Heart left ventricle (tissue), 13 donors: ENCODE data around the gene CRY2.

ENCODE experiments used
- POLR2A ChIP-seq, 2 donors: fragments of 450-650 bp; IDR thresholded peaks; one replicate each; pipeline ENCODE4 v1.6.1; 2017; ENCODE audit warnings: antibody characterized with exemption in 2 of 2, mild to moderate bottlenecking in 2 of 2, moderate library complexity in 2 of 2
- TF ChIP-seq, protein P1 (sequence below), 12 donors: fragments of 200-600 bp; sonication (generic) in 4 of 12; IDR thresholded peaks; one replicate each; pipeline versions ENCODE4 v1.5.0 to v1.8.0; 2018 to 2022; ENCODE audit warnings: antibody characterized with exemption in 12 of 12, mild to moderate bottlenecking in 5 of 12
- donor health status: ischemic (EF 13 %, LVEDD 7.1; RV severe dilation, severe dysfunction).
- donor health status: DM: no; HTN: yes; CAD: no.
- donor health status: DM: no; HTN: no; CAD: no.
- donor health status: ischemic (EF 25% LVEDD 6.9; RV normal size, moderate dysfunction).
- donor health status: ischemic (EF 25% LVEDD 5.7; RV mildly dilated, moderate dysfunction).
- donor health status: ischemic (EF 35%, LVEDD 5.7; RV mildly dilated, moderate dysfunction).
- donor health status: nonischemic (EF 11% LVEDD 7.7; RV severe dilation, severe dysfunction).
- donor health status: DM: yes; HTN: yes; CAD: no.
- donor health status: PGD.
- donor health status: ischemic (EF 29% LVEDD 5.4; RV normal size, mild dysfunction).
- donor health status: nonischemic (EF 23%, LVEDD 6.1; RV moderate dilation, normal function).

DNA sequence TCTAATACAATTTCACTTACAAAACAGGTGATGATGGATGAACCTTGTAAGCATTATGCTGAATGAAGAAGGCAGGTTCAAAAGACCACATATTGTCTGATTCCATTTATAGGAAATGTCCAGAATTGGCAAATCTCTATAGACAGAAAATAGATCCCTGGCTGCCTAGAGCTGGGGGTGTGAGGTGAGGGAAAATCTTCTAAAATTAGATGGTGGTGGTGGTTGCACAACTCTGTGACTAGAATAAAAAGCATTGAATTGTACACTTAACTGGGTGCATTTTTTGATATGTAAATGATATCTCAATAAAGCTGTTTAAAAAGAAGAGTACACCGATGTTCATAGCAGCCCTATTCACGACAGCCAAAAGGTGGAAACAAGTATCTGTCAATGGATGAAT is 16.7 kb upstream of the CRY2 start:
- TF ChIP-seq, protein P1, sequence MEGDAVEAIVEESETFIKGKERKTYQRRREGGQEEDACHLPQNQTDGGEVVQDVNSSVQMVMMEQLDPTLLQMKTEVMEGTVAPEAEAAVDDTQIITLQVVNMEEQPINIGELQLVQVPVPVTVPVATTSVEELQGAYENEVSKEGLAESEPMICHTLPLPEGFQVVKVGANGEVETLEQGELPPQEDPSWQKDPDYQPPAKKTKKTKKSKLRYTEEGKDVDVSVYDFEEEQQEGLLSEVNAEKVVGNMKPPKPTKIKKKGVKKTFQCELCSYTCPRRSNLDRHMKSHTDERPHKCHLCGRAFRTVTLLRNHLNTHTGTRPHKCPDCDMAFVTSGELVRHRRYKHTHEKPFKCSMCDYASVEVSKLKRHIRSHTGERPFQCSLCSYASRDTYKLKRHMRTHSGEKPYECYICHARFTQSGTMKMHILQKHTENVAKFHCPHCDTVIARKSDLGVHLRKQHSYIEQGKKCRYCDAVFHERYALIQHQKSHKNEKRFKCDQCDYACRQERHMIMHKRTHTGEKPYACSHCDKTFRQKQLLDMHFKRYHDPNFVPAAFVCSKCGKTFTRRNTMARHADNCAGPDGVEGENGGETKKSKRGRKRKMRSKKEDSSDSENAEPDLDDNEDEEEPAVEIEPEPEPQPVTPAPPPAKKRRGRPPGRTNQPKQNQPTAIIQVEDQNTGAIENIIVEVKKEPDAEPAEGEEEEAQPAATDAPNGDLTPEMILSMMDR (IDR thresholded peaks at IDR 0.05), result no peak
- TF ChIP-seq POLR2A (IDR thresholded peaks at IDR 0.05), result no peak
